Pancreas (tissue), 10 donors: ENCODE results near the gene MYH8. TPM values are rescaled to one million over a fixed set of nuclear protein-coding genes. Genes with fewer than 3 reads are reported as not detected.

Source experiments
- ATAC-seq, 4 donors: fragments of 200-7000 bp; cut with Tn5 transposase; one replicate each; pipeline versions ENCODE4 v1.8.0 to v1.9.1; 2020; ENCODE audit warnings: mild to moderate bottlenecking in 4 of 4, moderate library complexity in 4 of 4
- DNase-seq, 6 donors: peaks; one replicate each; pipeline ENCODE4 v3.0.0-alpha.2; 2020
- FAIRE-seq: peaks from 2 replicates; lab custom pipeline; 2012; peaks lifted over from hg19 to GRCh38; lab: Jason Lieb, UNC
- H3K27ac ChIP-seq, 4 donors: fragments of 200-600 bp; sonication (generic); 1 replicate in 3 of 4; 2 replicates in 1 of 4; pipeline versions ENCODE4 v1.5.0 to v1.8.0; 2020
- H3K27me3 ChIP-seq, 4 donors: fragments of 200-600 bp; one replicate each; pipeline ENCODE4 v1.8.0; 2021
- H3K36me3 ChIP-seq, 3 donors: fragments of 200-600 bp; sonication (generic) in 1 of 3; one replicate each; pipeline versions ENCODE4 v1.5.0 to v1.8.0; 2020 to 2021
- H3K4me1 ChIP-seq, 3 donors: fragments of 200-600 bp; one replicate each; pipeline ENCODE4 v1.8.0; 2021
- H3K4me3 ChIP-seq, 4 donors: fragments of 200-600 bp; sonication (generic) in 2 of 4; one replicate each; pipeline versions ENCODE4 v1.5.0 to v1.8.0; 2020 to 2021
- H3K9me3 ChIP-seq, 4 donors: fragments of 200-600 bp; one replicate each; pipeline ENCODE4 v1.8.0; 2021
- WGBS, 2 donors: extraction: QIAGEN DNeasy Blood & Tissue Kit; methylation state at CpG; one replicate each; pipeline ENCODE4 v1.1.7; 2013; 5-methylcytosine and 5-hydroxymethylcytosine counted together
- intact Hi-C, 3 donors: fragments of 100-400 bp; cut with DNase I; formaldehyde crosslinking; loops; one replicate each; pipeline versions ENCODE4 v1.11.1 to v1.14.2; 2022
- polyA plus RNA-seq, 2 donors: library from polyadenylated mRNA; stranded (reverse); fragments of 200-250 nt; gene quantifications; one replicate each; pipeline ENCODE4 v1.2.3, GENCODE V29; 2013
- total RNA-seq, 6 donors: library from RNA; stranded (reverse); fragmentation: NEBNext Ultra II Directional in 4 of 6; extraction: Animal tissue kit (Norgen Biotek cat#: 25700) in 4 of 6; gene quantifications; one replicate each; pipeline versions ENCODE4 v1.2.1 to v1.2.4, GENCODE V29; 2021 to 2023
- TF ChIP-seq, protein P1 (sequence below), 4 donors: fragments of 200-600 bp; sonication (generic) in 3 of 4; IDR thresholded peaks; one replicate each; pipeline versions ENCODE4 v1.5.0 to v1.8.0; 2021; ENCODE audit warnings: antibody characterized with exemption in 4 of 4
- donor health status: healthy with polysubstance abuse.
- donor health status: DM: no; HTN: no; CAD: no; lungs with moderate emphysema.
- donor health status: DM: no; HTN: no; CAD: no.
- donor health status: control.
- donor health status: control.
- donor health status: Bipolar disorder and iron deficiency.
- donor health status: DM: yes; HTN: yes; CAD: no.
- donor health status: DM: no; HTN: no; CAD: no.
- donor health status: DM: no; HTN: no; CAD: no.
- donor health status: DM: yes; HTN: yes; CAD: no.

The MYH8 gene
- total and polyA plus RNA-seq, 8 donors, result not detected

DNA sequence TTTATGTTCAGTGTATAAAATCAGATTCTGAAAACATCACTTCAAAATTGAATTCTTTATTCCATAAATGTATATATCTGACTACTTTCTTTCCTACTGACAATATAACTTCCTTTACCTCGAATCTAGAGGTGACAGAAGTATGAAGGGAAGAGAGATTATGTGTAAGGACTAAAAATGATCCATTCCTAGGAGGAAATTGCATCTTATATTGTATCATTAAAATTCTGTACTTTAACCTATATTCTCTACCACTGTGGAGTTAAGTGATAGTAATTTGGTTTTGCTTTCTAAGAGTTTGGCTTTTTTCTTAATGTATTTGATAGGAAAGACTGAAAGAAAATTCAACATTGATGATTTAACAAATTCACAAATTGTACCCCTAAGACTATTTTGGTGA, 36.2 kb upstream of the MYH8 start:
- TF ChIP-seq, protein P1, sequence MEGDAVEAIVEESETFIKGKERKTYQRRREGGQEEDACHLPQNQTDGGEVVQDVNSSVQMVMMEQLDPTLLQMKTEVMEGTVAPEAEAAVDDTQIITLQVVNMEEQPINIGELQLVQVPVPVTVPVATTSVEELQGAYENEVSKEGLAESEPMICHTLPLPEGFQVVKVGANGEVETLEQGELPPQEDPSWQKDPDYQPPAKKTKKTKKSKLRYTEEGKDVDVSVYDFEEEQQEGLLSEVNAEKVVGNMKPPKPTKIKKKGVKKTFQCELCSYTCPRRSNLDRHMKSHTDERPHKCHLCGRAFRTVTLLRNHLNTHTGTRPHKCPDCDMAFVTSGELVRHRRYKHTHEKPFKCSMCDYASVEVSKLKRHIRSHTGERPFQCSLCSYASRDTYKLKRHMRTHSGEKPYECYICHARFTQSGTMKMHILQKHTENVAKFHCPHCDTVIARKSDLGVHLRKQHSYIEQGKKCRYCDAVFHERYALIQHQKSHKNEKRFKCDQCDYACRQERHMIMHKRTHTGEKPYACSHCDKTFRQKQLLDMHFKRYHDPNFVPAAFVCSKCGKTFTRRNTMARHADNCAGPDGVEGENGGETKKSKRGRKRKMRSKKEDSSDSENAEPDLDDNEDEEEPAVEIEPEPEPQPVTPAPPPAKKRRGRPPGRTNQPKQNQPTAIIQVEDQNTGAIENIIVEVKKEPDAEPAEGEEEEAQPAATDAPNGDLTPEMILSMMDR (IDR thresholded peaks at IDR 0.05), result no peak
- intact Hi-C loops, result no loop called here
- Histone ChIP-seq H3K4me1 (no peaks in the 10 kb centered on the region), H3K27me3 (peaks cover 0 to 6% (median 0%) of the 10 kb centered on the region in 4 donors), H3K36me3 (no peaks in the 10 kb centered on the region), H3K9me3 (no peaks in the 10 kb centered on the region), H3K4me3 (no peak overlapping the region), H3K27ac (no peak overlapping the region)
- ATAC-seq (no peak), FAIRE-seq (no peak), DNase-seq (no peak)
- 19 to 21% methylated on average over 1 of the region's 1 CpG for WGBS, 2 donors

DNA sequence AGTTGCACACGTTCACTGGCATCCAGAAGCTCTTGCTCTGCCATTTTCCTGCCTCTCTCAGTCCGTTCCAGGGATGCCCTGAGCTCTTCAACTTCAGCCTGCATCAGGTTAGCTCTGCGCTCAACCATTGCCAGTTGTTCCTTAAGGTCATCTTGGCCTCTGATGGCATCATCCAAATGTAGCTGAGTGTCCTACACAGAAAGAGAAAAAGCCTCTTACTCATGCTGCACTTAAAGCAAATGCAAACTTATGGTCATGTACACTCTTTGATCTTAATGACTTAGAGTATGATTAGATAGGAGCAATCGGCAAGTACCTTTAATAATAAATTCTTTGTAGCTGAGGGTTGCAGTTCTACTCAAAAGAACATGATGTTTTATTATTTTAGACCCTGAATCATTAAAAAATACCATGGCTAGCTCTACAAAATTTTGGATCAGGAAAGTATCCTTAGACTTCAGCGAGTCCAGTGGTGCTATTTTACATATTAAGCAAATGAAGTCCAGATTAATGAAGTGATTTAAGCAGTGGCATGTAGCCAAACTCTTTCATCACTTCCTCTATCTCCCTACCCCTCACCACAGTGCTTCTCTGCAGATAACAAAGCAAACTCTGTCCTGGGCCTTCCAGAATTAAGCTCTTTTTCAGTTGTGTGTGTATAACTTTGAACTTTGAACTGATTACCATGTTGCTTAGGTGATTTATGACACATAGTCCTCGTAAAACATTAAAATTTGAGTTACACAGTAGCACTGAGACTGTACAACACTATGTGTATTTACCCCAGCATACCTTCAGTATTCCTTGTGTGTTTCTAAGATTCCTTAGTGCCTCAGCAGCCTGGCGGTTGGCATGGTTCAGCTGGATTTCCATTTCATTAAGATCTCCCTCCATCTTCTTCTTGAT, 25.5 kb upstream of the MYH8 start:
- H3K36me3 ChIP-seq, result no peaks in the 10 kb centered on the region
- no peaks in the 10 kb centered on the region for H3K9me3 ChIP-seq
- TF ChIP-seq, protein P1 (IDR thresholded peaks at IDR 0.05), result no peak
- intact Hi-C loops, result no loop called here
- no peaks in the 10 kb centered on the region for H3K27me3 ChIP-seq
- no peak overlapping the region for H3K27ac ChIP-seq
- ATAC-seq (peak in 3 of 4 donors; percentile 19 to 45 (median 35)), DNase-seq (no peak), FAIRE-seq (peak; percentile 9)
- WGBS, 2 donors, result 45 to 50% methylated on average over 7 of the region's 7 CpGs
- peaks cover 0 to 5% (median 0%) of the 10 kb centered on the region in 3 donors for H3K4me1 ChIP-seq
- no peak overlapping the region for H3K4me3 ChIP-seq

DNA sequence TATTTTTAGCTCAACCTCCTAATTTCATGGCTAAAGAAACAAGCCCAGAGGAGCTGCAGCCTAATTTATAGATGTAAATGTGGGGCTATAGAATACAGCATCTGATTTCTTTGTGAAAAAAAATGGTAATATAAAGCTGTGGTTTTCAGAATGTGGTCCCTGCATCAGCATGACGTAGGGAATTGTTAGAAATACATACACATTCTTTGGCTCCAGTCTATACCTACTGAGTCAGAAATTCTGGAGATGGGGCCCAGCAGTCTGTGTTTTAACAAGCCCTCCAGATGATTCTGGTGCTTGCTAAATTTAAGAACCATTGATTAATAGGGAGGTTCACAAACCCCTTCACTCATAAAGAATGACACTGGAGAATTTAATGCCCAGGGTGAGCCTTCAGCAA, 18.1 kb upstream of the MYH8 start:
- no peak overlapping the region for H3K27ac ChIP-seq
- H3K4me1 ChIP-seq, result no peaks in the 10 kb centered on the region
- H3K27me3 ChIP-seq, result no peaks in the 10 kb centered on the region
- WGBS, 2 donors, result 39 to 52% methylated on average over 1 of the region's 1 CpG
- DNase-seq (no peak), FAIRE-seq (no peak), ATAC-seq (no peak)
- H3K9me3 ChIP-seq, result no peaks in the 10 kb centered on the region
- TF ChIP-seq, protein P1 (IDR thresholded peaks at IDR 0.05), result no peak
- no peak overlapping the region for H3K4me3 ChIP-seq
- intact Hi-C loops, result no loop called here
- no peaks in the 10 kb centered on the region for H3K36me3 ChIP-seq

DNA sequence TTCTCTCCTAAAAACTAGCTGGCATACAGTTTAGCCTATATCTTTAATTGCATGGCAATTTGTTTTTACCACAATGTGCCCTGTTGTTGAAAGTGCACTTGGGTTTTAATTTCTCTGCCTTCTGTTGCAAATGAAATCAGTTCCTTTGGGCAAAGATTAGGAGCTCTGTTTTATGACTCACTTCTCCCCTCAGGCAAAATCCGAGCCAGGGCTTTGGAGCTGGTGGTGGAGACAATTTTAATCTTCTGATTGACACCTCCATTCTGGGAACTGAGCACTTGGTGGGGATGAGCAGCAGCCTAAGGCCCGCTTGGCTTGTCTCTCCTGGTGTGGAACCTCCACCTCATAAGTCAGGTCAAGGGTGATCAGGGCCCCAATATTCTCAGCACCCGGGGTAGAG, 13.3 kb upstream of the MYH8 start:
- no peaks in the 10 kb centered on the region for H3K4me1 ChIP-seq
- H3K27me3 ChIP-seq, result no peaks in the 10 kb centered on the region
- intact Hi-C loops, result no loop called here
- no peaks in the 10 kb centered on the region for H3K9me3 ChIP-seq
- ATAC-seq, result no peak
- H3K27ac ChIP-seq, result no peak overlapping the region
- no peak for FAIRE-seq
- no peak for DNase-seq
- WGBS, 2 donors, result 47 to 70% methylated on average over 3 of the region's 3 CpGs
- TF ChIP-seq, protein P1 (IDR thresholded peaks at IDR 0.05), result no peak
- no peaks in the 10 kb centered on the region for H3K36me3 ChIP-seq
- no peak overlapping the region for H3K4me3 ChIP-seq
